Liver (tissue), 9 donors: ENCODE results near the gene NAGPA. TPM values are rescaled to one million over a fixed set of nuclear protein-coding genes. Genes with fewer than 3 reads are reported as not detected.

Source experiments
- DNase-seq: peaks from one replicate; pipeline ENCODE4 v3.0.0-alpha.2; 2017; ENCODE audit warnings: low spot score
- H3K27ac ChIP-seq, 2 donors: one replicate each; pipeline ENCODE4 v1.7.0; 2013; ENCODE audit warnings: inconsistent platforms in 2 of 2, low read length in 2 of 2, control low read depth in 1 of 2, low read depth in 1 of 2, mild to moderate bottlenecking in 1 of 2
- H3K27me3 ChIP-seq, 4 donors: one replicate each; pipeline versions ENCODE4 v1.6.1 to v1.7.0; 2013; ENCODE audit warnings: low read length in 3 of 4, inconsistent platforms in 1 of 4, mild to moderate bottlenecking in 1 of 4, moderate library complexity in 1 of 4; ENCODE audit not compliant: control insufficient read depth in 4 of 4, insufficient read depth in 4 of 4
- H3K36me3 ChIP-seq, 4 donors: one replicate each; pipeline versions ENCODE4 v1.6.1 to v1.7.0; 2013; ENCODE audit warnings: low read length in 3 of 4, mild to moderate bottlenecking in 3 of 4, low read depth in 1 of 4, moderate library complexity in 1 of 4; ENCODE audit not compliant: control insufficient read depth in 4 of 4, insufficient read depth in 3 of 4
- H3K4me1 ChIP-seq, 4 donors: one replicate each; pipeline versions ENCODE4 v1.6.1 to v1.7.0; 2013; ENCODE audit warnings: low read length in 3 of 4, mild to moderate bottlenecking in 3 of 4, moderate library complexity in 1 of 4; ENCODE audit not compliant: control insufficient read depth in 4 of 4, insufficient read depth in 4 of 4
- H3K4me3 ChIP-seq, 3 donors: one replicate each; pipeline versions ENCODE4 v1.6.1 to v1.7.0; 2013; ENCODE audit warnings: low read length in 3 of 3, control low read depth in 1 of 3, low read depth in 1 of 3, mild to moderate bottlenecking in 1 of 3
- H3K9ac ChIP-seq, 2 donors: one replicate each; pipeline ENCODE4 v1.7.0; 2013; ENCODE audit warnings: low read length in 2 of 2, mild to moderate bottlenecking in 2 of 2, moderate library complexity in 2 of 2, control low read depth in 1 of 2, low read depth in 1 of 2
- H3K9me3 ChIP-seq, 4 donors: one replicate each; pipeline versions ENCODE4 v1.6.1 to v1.7.0; 2013; ENCODE audit warnings: low read length in 3 of 4; ENCODE audit not compliant: control insufficient read depth in 4 of 4
- EGR1 ChIP-seq, 2 donors: IDR thresholded peaks; 2 replicates each; pipeline ENCODE4 v1.6.1; 2016 to 2018; ENCODE audit warnings: antibody characterized with exemption in 2 of 2, low read depth in 2 of 2
- FOXA1 ChIP-seq: IDR thresholded peaks from 2 replicates; pipeline ENCODE4 v1.6.1; 2016; ENCODE audit warnings: antibody characterized with exemption
- FOXA2 ChIP-seq: IDR thresholded peaks from 2 replicates; pipeline ENCODE4 v1.6.1; 2016; ENCODE audit warnings: antibody characterized with exemption
- GABPA ChIP-seq, 2 donors: IDR thresholded peaks in 1 of 2; conservative IDR thresholded peaks in 1 of 2; 2 replicates each; pipeline ENCODE4 v1.6.1; 2016; ENCODE audit warnings: antibody characterized with exemption in 2 of 2, mild to moderate bottlenecking in 1 of 2, moderate library complexity in 1 of 2
- HNF4A ChIP-seq, 2 donors: conservative IDR thresholded peaks; 2 replicates each; pipeline ENCODE4 v1.6.1; 2016; ENCODE audit warnings: antibody characterized with exemption in 2 of 2, mild to moderate bottlenecking in 2 of 2
- HNF4G ChIP-seq: IDR thresholded peaks from 2 replicates; pipeline ENCODE4 v1.6.1; 2016; ENCODE audit warnings: antibody characterized with exemption
- NR2F2 ChIP-seq: IDR thresholded peaks from 2 replicates; pipeline ENCODE4 v1.6.1; 2016; ENCODE audit warnings: antibody characterized with exemption
- RAD21 ChIP-seq, 2 donors: IDR thresholded peaks; 2 replicates each; pipeline ENCODE4 v1.6.1; 2016; ENCODE audit warnings: antibody characterized with exemption in 2 of 2, mild to moderate bottlenecking in 2 of 2
- REST ChIP-seq: IDR thresholded peaks from 2 replicates; pipeline ENCODE4 v1.6.1; 2016; ENCODE audit warnings: antibody characterized with exemption, mild to moderate bottlenecking
- RXRA ChIP-seq, 2 donors: IDR thresholded peaks; 2 replicates each; pipeline ENCODE4 v1.6.1; 2017 to 2018; ENCODE audit warnings: antibody characterized with exemption in 2 of 2, mild to moderate bottlenecking in 1 of 2
- SP1 ChIP-seq: IDR thresholded peaks from 2 replicates; pipeline ENCODE4 v1.6.1; 2018; ENCODE audit warnings: antibody characterized with exemption, mild to moderate bottlenecking
- YY1 ChIP-seq: IDR thresholded peaks from 2 replicates; pipeline ENCODE4 v1.6.1; 2016; ENCODE audit warnings: antibody characterized with exemption, mild to moderate bottlenecking
- WGBS: extraction: QIAGEN DNeasy Blood & Tissue Kit; methylation state at CpG from one replicate; pipeline ENCODE4 v1.1.7; 2013; 5-methylcytosine and 5-hydroxymethylcytosine counted together
- polyA plus RNA-seq, 2 donors: library from polyadenylated mRNA; stranded (reverse) in 1 of 2; unstranded in 1 of 2; fragments of 200-250 nt in 1 of 2; fragments of >200 nt in 1 of 2; fragmentation: Nextera tagmentation in 1 of 2; extraction: Ambion mirVana in 1 of 2; gene quantifications; one replicate each; pipeline versions ENCODE4 v1.2.1 to v1.2.3, GENCODE V29; 2013 to 2015
- total RNA-seq, 2 donors: library from RNA; depleted of rRNA; stranded (reverse); fragments of >200 nt; gene quantifications; one replicate each; pipeline ENCODE4 v1.2.3, GENCODE V29; 2014
- TF ChIP-seq, protein P1 (sequence below): IDR thresholded peaks from 2 replicates; pipeline ENCODE4 v1.6.1; 2016; ENCODE audit warnings: antibody characterized with exemption
- TF ChIP-seq, protein P2 (sequence below): fragments of 150-350 bp; IDR thresholded peaks from 2 replicates; pipeline ENCODE4 v1.5.1; 2017; ENCODE audit warnings: improper control_type of control experiment, low read depth, low read length; ENCODE audit not compliant: missing input control
- TF ChIP-seq, protein P3 (sequence below): IDR thresholded peaks from 2 replicates; pipeline ENCODE4 v1.6.1; 2016; ENCODE audit warnings: antibody characterized with exemption
- donor health status: healthy.
- donor health status: healthy.
- donor health status: healthy.
- donor health status: healthy.
- donor health status: healthy.

NAGPA gene
- total and polyA plus RNA-seq, 4 donors: 5.4 to 13.4 (median 10.7) TPM

DNA sequence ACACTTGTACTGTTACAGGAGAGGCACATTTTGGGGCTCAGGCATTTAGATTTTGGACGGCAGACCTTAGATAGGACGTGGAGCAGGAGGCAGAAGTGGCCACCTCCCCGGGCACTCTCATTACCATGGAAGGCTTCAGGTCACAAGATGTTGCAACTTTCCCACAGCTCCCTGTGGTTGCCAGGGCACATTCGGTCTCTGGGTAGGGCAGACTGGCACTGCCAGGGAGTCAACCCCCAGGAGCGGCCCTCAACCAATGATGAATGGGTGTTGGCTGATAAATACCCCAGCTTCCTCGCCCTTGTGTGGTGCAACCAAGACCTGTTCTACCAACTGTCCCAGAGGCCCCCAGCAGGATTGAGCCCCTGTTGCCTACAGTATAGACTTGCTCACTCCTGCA, 11.2 kb downstream of the NAGPA start:
- Histone ChIP-seq H3K4me3 (no peak overlapping the region), H3K36me3 (peaks cover 0 to 7% (median 0%) of the 10 kb centered on the region in 4 donors), H3K4me1 (peaks cover 0 to 4% (median 3%) of the 10 kb centered on the region in 4 donors), H3K27me3 (no peaks in the 10 kb centered on the region), H3K9me3 (no peaks in the 10 kb centered on the region), H3K9ac (no peak overlapping the region), H3K27ac (no peak overlapping the region)
- no peak for DNase-seq
- 86% methylated on average over 6 of the region's 6 CpGs for WGBS
- TF ChIP-seq, protein P1, sequence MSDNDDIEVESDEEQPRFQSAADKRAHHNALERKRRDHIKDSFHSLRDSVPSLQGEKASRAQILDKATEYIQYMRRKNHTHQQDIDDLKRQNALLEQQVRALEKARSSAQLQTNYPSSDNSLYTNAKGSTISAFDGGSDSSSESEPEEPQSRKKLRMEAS: no peak
- no peak for TF ChIP-seq NR2F2
- TF ChIP-seq HNF4G: no peak
- TF ChIP-seq, protein P2, sequence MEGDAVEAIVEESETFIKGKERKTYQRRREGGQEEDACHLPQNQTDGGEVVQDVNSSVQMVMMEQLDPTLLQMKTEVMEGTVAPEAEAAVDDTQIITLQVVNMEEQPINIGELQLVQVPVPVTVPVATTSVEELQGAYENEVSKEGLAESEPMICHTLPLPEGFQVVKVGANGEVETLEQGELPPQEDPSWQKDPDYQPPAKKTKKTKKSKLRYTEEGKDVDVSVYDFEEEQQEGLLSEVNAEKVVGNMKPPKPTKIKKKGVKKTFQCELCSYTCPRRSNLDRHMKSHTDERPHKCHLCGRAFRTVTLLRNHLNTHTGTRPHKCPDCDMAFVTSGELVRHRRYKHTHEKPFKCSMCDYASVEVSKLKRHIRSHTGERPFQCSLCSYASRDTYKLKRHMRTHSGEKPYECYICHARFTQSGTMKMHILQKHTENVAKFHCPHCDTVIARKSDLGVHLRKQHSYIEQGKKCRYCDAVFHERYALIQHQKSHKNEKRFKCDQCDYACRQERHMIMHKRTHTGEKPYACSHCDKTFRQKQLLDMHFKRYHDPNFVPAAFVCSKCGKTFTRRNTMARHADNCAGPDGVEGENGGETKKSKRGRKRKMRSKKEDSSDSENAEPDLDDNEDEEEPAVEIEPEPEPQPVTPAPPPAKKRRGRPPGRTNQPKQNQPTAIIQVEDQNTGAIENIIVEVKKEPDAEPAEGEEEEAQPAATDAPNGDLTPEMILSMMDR: no peak
- TF ChIP-seq RXRA (IDR thresholded peaks at IDR 0.05): no peak
- no peak for TF ChIP-seq YY1
- TF ChIP-seq RAD21 (IDR thresholded peaks at IDR 0.05): no peak
- TF ChIP-seq GABPA (IDR thresholded peaks at IDR 0.05 in 1 of 2, conservative IDR thresholded peaks at IDR 0.05 in 1 of 2): no peak
- no peak for TF ChIP-seq FOXA1
- no peak for TF ChIP-seq REST

DNA sequence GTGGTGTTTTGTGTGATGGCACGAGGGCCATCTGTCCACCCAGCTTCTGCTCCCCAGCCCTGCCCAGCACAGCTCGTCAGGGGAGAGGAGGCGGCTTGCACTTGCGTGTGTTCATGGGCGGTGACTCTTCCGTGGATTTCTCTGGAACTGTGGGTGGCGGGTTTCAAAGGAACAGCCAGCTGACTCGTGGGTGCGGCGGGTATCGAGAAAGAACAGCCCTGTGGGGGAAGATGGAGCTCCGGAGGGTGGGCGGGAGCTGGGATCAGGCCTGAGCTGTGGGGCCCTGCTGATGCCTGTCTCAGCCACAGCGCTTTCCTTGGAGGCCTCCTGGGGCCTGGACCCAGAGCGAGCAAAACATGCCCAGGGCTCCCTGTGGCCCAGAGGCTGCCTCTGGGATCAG, 13.2 kb downstream of the NAGPA start:
- no peak for DNase-seq
- H3K4me3 ChIP-seq: no peak overlapping the region
- H3K9ac ChIP-seq: no peak overlapping the region
- WGBS: 68% methylated on average over 15 of the region's 15 CpGs
- no peak for TF ChIP-seq RAD21 (IDR thresholded peaks at IDR 0.05)
- TF ChIP-seq FOXA2: no peak
- no peak for TF ChIP-seq SP1
- TF ChIP-seq EGR1 (IDR thresholded peaks at IDR 0.05; ENCODE audit: low read depth in 2 of 2): no peak
- TF ChIP-seq, protein P1: no peak
- TF ChIP-seq, protein P2: no peak
- TF ChIP-seq GABPA (IDR thresholded peaks at IDR 0.05 in 1 of 2, conservative IDR thresholded peaks at IDR 0.05 in 1 of 2): no peak
- TF ChIP-seq HNF4A (conservative IDR thresholded peaks at IDR 0.05): no peak
- TF ChIP-seq, protein P3, sequence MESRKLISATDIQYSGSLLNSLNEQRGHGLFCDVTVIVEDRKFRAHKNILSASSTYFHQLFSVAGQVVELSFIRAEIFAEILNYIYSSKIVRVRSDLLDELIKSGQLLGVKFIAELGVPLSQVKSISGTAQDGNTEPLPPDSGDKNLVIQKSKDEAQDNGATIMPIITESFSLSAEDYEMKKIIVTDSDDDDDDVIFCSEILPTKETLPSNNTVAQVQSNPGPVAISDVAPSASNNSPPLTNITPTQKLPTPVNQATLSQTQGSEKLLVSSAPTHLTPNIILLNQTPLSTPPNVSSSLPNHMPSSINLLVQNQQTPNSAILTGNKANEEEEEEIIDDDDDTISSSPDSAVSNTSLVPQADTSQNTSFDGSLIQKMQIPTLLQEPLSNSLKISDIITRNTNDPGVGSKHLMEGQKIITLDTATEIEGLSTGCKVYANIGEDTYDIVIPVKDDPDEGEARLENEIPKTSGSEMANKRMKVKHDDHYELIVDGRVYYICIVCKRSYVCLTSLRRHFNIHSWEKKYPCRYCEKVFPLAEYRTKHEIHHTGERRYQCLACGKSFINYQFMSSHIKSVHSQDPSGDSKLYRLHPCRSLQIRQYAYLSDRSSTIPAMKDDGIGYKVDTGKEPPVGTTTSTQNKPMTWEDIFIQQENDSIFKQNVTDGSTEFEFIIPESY: no peak
- no peak for TF ChIP-seq RXRA (IDR thresholded peaks at IDR 0.05)
- no peak for TF ChIP-seq YY1
- TF ChIP-seq REST: no peak
- H3K27me3 ChIP-seq: no peaks in the 10 kb centered on the region
- no peaks in the 10 kb centered on the region for H3K9me3 ChIP-seq
- no peak overlapping the region for H3K27ac ChIP-seq
- H3K36me3 ChIP-seq: peaks cover 0 to 3% (median 0%) of the 10 kb centered on the region in 4 donors
- peaks cover 0 to 4% (median 3%) of the 10 kb centered on the region in 4 donors for H3K4me1 ChIP-seq
